SHP77 (cell line): Measurements from ENCODE around the gene PIK3R1.

Source experiments
- DNase-seq, 2 experiments: peaks; one replicate each; lab custom pipeline; 2025; lab: John Stamatoyannopoulos, UW

Gene PIK3R1

DNA sequence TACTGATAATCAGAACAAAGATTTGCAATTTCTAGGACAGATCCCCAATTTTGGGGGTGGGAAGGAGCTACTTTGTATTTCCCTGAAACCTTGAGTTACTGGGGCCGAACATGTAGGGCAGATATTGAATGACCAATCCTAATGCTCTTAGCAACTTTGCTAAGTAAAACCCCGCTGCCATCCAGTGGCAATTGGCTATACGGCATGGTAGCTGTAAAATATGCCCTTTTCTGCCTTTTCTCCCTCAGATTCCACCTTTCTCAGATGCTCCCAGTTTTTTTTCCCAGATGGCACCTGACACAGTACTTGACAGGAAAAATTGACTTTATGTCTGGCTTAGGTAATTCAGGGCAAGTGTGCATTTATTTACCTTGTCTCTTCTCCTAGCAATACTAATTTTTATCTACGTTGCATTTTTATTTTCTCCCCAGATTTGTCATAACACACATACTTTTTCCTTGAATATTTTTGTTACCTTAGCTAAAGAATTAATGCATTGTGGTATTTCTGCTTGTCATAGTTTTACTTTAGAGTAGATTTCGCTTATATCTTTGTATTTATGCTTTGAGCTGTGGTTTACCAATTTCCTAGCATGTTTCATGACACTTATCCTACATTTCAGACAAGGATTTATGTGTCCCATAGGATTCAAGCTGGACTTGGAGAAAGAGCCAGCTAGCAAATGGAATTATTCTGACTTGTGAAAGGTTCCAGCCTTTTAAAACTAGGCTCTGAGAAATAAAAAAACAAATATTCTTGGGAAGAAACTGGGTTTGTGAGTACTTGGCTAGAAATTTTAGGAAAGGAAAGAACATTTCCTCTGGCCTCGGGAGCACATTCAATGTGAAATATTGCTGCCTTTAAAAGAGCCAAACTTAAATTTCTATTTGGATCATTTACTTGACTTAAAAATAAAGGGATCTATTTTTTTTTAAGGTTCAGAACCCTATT, 37.4 kb downstream of the PIK3R1 start:
- DNase-seq: peak; percentile 32 to 54

DNA sequence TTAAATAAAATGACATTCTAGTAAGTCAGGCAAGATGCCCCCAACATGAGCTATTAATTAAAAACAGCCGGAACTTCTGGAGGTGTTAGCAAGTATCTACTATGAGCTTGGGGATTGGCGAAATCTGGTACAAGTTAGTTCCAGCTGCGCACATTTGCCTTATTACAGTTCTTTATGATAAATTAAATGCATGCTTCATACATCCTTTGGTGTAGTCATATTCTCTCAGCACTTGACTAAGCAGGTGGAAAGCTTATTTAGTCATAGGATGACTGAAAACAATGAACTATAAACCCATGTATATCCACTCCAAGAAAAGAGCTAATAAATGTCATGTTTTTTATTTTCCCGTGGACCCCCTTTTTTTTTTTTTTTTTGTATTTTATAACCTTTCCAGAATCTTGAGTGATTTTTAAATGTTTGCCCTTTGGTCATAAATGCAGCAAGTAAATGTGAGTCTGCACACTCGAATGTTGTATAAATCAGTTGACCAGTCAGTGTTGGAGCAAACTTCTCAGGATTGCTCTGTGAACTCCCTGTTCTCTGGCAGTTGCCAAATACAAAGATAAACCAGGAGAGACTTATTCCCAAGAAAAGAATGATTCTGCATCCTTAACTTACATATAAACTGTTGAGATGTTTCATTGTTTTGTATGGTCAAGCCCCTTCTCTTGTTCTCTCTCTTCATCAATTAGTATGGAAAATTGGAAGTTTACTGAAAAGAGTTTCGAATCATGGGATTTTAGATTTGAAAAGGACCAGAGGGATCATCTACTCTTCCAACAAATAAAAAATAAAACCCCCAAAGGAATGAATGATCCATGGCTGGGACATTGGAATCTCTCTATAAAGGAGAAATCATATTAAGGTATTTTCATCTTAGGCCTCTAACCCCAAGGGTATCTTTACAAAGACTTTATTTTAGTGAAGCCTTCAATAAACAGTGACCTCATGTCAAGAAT, 38.3 kb downstream of the PIK3R1 start:
- DNase-seq: no peak

DNA sequence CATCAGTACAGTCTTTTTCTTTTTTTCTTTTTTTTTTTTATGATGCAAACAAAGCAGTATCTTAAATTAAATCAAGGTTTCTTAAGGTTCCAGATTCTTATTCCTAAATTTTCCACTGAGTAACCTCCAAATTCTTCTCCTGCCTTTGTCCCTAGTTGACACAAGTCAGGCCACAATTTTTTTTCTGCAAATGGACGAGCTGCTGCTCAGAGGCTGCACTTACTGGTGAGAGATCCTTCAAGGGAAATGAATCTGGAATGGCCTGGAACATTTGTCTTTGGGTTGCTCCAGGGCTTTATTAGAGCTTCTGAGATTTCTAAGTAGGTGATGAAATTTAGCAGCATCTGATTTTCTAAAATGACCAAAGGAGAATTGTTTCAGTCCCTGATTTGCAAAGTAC, 39.3 kb downstream of the PIK3R1 start:
- no peak for DNase-seq

DNA sequence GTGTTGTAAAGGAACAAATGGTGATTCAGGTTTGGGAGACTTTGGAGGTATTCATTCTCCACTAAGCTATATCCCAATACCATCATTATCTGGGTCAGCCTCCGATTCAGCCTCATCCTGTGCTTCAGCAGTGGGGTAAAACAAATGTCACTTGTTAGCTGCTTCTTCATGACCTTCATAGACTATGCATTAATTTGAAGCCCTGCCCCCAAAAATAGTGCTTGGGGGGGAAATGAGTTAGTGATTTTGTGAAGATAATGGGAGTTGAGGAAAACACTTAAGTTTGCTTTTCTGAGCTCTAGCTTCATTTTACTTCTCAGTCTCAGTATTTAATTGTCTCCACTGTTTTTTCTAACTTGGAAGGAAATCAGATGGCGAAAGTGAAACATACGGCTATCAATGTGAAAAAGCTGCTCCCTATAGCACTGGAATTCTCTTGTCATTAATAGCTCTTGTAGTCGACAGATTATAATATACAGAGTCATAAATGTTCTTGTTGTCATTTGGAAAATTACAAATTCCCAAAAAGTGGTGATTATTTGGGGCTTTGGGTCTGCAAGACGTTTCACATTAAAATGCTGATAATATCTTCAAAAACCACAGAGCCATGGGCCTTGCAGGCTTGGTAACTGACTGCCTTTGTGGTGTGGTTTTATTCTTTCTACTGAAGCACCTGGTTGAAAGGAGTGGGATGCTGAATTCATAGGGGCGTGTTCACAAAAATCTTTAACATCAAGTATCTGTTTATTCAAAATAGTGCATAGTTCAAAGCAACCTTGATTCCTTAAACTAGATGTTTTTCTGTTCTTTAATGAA, 40.0 kb downstream of the PIK3R1 start:
- no peak for DNase-seq

- DNase-seq: no peak
These were observed 41.7 kb downstream of the PIK3R1 start for GRCh38 chr5:68257210-68257609.

DNA sequence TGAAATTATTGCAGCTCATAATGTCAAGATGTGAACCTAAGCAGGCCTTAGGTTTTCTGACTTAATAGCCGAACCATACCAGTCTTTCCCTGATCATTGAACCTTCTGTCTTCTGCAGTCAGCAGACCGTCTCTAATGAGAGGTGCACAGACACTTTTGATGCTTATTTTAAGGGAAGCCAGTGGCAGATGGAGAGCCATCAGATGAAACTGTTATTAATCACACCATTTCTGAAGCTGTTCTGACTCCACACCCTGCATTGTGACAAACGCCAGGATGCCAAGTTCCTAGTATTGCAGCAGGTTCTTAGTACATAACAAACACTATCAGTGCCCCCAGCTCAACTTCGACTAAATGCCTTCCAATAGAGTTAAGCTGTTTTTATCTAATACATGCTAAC, 43.0 kb downstream of the PIK3R1 start:
- DNase-seq: no peak

DNA sequence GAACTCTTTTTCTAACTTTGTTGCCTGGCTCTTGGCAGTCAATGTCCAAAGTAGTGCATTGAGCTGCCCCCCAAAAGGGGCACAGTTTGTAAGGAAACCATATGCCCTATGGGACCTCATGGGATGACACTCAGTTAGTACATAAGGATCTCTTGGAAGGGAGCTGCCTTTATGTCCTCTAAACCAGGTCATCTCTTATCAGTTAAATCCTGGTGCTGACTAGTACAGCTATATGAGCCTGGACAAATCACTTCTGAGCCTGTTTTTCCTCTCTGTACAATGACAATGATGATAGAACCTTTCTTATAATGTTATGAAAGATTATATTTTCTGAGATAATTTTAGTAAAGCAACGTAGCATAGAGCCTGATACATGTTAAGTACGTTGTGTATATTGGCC, 44.1 kb downstream of the PIK3R1 start:
- no peak for DNase-seq

- DNase-seq: no peak
These were observed 44.9 kb downstream of the PIK3R1 start for GRCh38 chr5:68260467-68260866.

DNA sequence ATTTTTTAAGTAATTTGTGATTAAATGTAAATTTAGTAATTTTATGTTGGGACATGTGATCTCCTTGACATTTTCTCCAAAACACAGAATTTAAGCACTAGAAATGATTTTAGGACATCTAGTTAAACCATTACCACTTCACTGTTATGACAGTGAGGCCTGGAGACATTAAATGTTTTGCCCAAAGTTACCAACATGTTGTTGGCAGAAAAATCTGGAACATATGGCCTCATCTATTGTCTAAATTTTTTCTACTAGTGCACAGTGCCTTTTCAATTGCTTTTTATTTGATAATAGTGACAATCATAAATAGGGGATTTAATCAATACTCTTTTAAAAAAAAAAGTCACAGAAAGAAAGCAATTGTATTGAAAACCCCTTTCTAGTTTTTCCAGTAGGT, 45.6 kb downstream of the PIK3R1 start:
- DNase-seq: no peak

DNA sequence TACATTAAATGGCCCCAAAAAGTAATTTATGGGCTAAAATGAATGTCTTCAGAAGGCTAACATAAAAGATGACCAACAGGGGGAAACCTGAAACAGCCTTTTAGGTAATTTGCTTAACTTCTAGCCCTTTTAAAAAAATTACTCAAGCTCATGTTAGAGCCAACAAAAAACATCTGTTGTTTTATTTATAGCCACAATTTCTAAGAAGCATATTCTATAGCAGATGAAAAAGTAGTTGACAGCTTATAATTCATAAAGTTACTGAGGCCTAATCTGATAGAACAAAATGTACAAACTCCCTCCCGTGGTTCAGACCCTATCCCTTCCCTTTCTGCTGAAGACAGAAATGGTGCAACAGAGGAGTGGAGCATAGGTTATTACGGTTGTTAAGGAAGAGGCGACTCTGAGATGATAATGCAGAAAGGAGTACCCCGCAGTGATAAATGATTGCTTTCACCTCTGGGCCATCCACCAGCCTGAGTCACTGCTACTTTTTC, 46.1 kb downstream of the PIK3R1 start:
- no peak for DNase-seq

- no peak for DNase-seq
These were observed 48.7 kb downstream of the PIK3R1 start for GRCh38 chr5:68264024-68264956.

DNA sequence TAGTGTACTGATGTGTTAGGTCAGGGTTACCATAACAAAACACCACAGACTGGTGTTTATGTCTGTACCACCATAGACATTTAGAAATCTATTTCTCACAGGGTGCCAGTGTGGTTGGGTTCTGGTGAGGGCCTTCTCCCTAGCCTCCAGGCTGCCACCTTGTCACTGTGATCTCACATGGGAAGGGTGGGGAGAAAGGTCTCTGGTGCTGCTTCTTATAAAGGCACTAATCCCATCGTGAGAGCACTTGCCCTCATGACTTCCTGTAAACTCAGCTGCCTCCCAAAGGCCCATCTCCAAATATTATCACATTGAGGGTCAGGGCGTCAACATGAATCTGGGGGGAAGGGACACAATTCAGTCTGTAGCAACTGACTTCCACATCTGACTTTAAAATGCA, 49.8 kb downstream of the PIK3R1 start:
- no peak for DNase-seq

GRCh38 chr5:68265822-68266395, 50.4 kb downstream of the PIK3R1 start:
- DNase-seq: no peak

- no peak for DNase-seq
These were observed 50.9 kb downstream of the PIK3R1 start for GRCh38 chr5:68266457-68266856.

- DNase-seq: no peak
These were observed 51.5 kb downstream of the PIK3R1 start for GRCh38 chr5:68267066-68267465.

GRCh38 chr5:68268101-68268851, 52.7 kb downstream of the PIK3R1 start:
- DNase-seq: no peak

DNA sequence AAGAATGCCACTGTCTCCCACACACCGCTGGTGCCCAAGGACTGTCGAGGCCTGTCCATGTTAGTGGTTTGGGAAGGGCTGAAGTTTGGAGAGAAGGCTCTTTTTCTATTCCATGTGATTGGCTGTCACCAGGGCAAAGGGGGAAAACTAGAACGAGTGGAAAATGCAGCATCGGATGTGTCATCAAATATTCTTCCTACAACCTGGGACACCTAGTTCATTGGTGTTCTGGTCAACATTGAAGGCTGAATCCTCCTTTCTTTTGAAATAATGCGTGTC, 53.2 kb downstream of the PIK3R1 start:
- DNase-seq: no peak

DNA sequence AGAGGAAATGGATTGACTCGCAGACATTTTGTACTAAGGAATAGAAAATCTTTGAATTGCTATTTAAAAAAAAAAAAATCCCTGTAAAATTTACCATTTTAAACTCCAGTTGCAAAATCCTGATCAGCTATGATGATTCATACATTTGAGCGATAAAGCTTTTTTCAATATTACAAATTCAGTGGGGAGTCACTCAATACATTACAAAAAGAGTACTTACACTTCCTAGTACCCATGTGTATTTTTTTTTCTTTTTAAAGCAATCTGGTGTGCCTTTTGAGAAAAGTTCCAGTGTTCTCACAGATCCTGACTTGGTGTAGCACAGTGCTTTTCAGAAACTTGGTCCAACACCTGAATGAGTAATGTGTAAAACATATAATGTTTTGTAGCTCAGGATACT, 54.3 kb downstream of the PIK3R1 start:
- no peak for DNase-seq

- DNase-seq: no peak
These were observed 54.9 kb downstream of the PIK3R1 start for GRCh38 chr5:68270399-68270975.
